Stimulated activated naive B cell treated with anti-CD40 and anti-IgM and Interleukin-4, amounts not matched to agents 10 μg/mL and 1 μg/mL and 100 μg/mL, for 72 hours (primary cell): ENCODE measurements around the gene UQCRFS1.

ENCODE experiments used
- ATAC-seq, 2 donors: fragments of 150-1000 bp; cut with Tn5 transposase; replicated peaks; 2 replicates each; pipeline ENCODE4 v1.10.0; 2021; ENCODE audit warnings: moderate library complexity in 1 of 2
- DNase-seq: peaks from one replicate; pipeline ENCODE4 v3.0.0; 2021
- H3K27ac Mint-ChIP-seq: one replicate; pipeline ENCODE4 v1.8.0; 2022; ENCODE audit warnings: mild to moderate bottlenecking, mixed read lengths
- H3K27me3 Mint-ChIP-seq, 2 donors: one replicate each; pipeline ENCODE4 v1.8.0; 2022; ENCODE audit warnings: mixed read lengths in 2 of 2
- H3K36me3 Mint-ChIP-seq, 2 donors: one replicate each; pipeline ENCODE4 v1.8.0; 2022; ENCODE audit warnings: mixed read lengths in 2 of 2, mild to moderate bottlenecking in 1 of 2
- H3K4me1 Mint-ChIP-seq, 2 donors: one replicate each; pipeline ENCODE4 v1.8.0; 2022; ENCODE audit warnings: mixed read lengths in 2 of 2, mild to moderate bottlenecking in 1 of 2
- H3K4me3 Mint-ChIP-seq, 2 donors: one replicate each; pipeline ENCODE4 v1.8.0; 2022; ENCODE audit warnings: mild to moderate bottlenecking in 2 of 2, mixed read lengths in 2 of 2, moderate library complexity in 1 of 2
- H3K9me3 Mint-ChIP-seq, 2 donors: one replicate each; pipeline ENCODE4 v1.8.0; 2022; ENCODE audit warnings: mixed read lengths in 2 of 2, mild to moderate bottlenecking in 1 of 2

The UQCRFS1 gene

GRCh38 chr19:29162694-29163093, 50.3 kb downstream of the UQCRFS1 start:
- Mint-ChIP-seq H3K27me3 (no peaks in the 10 kb centered on the region), H3K36me3 (no peaks in the 10 kb centered on the region), H3K27ac (no peak overlapping the region), H3K4me3 (no peak overlapping the region), H3K4me1 (no peaks in the 10 kb centered on the region), H3K9me3 (peaks cover 8 to 13% of the 10 kb centered on the region in 2 donors)
- DNase-seq (no peak), ATAC-seq (no peak)

GRCh38 chr19:29155683-29156082, 57.3 kb downstream of the UQCRFS1 start:
- Mint-ChIP-seq H3K4me3 (no peak overlapping the region), H3K27ac (no peak overlapping the region), H3K4me1 (no peaks in the 10 kb centered on the region), H3K36me3 (no peaks in the 10 kb centered on the region), H3K27me3 (no peaks in the 10 kb centered on the region), H3K9me3 (peaks cover 33 to 36% of the 10 kb centered on the region in 2 donors)
- no peak for ATAC-seq
- DNase-seq: no peak
